IPS-18a (cell line): ENCODE results near the gene VWA3B.

Experiments used
- H3K27ac ChIP-seq: one replicate; pipeline ENCODE4 v1.5.1; 2013; ENCODE audit warnings: low read length
- H3K27me3 ChIP-seq: one replicate; pipeline ENCODE4 v1.6.1; 2013; ENCODE audit warnings: mild to moderate bottlenecking, low read length; ENCODE audit not compliant: control insufficient read depth, insufficient read depth
- H3K36me3 ChIP-seq: one replicate; pipeline ENCODE4 v1.6.1; 2013; ENCODE audit warnings: low read depth, low read length; ENCODE audit not compliant: control insufficient read depth
- H3K4me1 ChIP-seq: one replicate; pipeline ENCODE4 v1.6.1; 2013; ENCODE audit warnings: low read depth, low read length; ENCODE audit not compliant: control insufficient read depth
- H3K4me3 ChIP-seq: one replicate; pipeline ENCODE4 v1.5.1; 2013; ENCODE audit warnings: low read length
- H3K9ac ChIP-seq: one replicate; pipeline ENCODE4 v1.6.1; 2013; ENCODE audit warnings: mild to moderate bottlenecking, low read length, moderate library complexity
- H3K9me3 ChIP-seq: one replicate; pipeline ENCODE4 v1.6.1; 2013; ENCODE audit warnings: low read depth, low read length; ENCODE audit not compliant: control insufficient read depth

The VWA3B gene

GRCh38 chr2:98329549-98329948, 242.6 kb downstream of the VWA3B start:
- Histone ChIP-seq H3K27ac (no peak overlapping the region), H3K27me3 (peaks cover 4% of the 10 kb centered on the region), H3K9ac (no peak overlapping the region), H3K36me3 (no peaks in the 10 kb centered on the region), H3K4me1 (peaks cover 13% of the 10 kb centered on the region), H3K9me3 (peaks cover 7% of the 10 kb centered on the region), H3K4me3 (no peak overlapping the region)

DNA sequence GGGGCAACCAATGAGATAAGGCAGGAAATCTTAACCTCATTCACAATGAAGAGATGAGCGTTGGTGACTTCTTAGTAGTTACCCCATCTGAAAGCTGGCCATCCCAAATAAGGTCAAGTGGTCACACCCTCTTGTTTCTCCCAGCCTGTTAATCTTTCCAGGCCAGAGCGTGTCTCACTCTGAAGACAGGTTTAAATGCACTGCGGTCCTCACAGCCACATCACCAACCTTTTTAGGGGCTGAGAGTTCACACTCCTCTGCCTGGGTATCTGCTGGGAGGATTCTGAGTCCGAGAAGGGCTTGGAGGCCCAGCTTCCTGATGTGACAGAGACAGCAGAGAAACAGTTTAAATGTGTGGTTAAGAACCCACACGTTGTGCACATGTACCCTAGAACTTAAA, 246.0 kb downstream of the VWA3B start:
- Histone ChIP-seq H3K9me3 (peaks cover 6% of the 10 kb centered on the region), H3K4me1 (peaks cover 24% of the 10 kb centered on the region), H3K4me3 (no peak overlapping the region), H3K27ac (no peak overlapping the region), H3K36me3 (no peaks in the 10 kb centered on the region), H3K9ac (no peak overlapping the region), H3K27me3 (peaks cover 11% of the 10 kb centered on the region)

DNA sequence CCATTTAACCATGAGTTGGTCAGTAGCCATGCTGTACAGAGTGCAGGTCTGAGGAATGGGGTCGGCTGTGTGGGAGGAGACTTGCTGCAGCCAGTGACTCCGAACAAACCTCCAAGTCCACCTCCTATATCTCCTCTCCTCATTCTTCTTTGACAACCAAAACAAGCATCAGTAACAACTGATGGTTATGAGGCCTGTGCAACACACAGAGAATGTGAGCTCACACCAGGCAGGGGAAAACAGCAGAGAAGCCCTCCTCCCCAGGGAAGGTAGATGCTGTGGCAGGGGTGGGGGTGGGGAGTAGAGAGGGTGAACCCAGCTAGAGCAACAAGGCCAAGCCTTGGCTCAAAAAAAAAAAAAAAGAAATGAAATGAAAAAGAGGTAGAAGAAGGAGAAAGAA, 247.0 kb downstream of the VWA3B start:
- Histone ChIP-seq H3K4me1 (peaks cover 24% of the 10 kb centered on the region), H3K36me3 (no peaks in the 10 kb centered on the region), H3K9me3 (no peaks in the 10 kb centered on the region), H3K27ac (no peak overlapping the region), H3K27me3 (peaks cover 11% of the 10 kb centered on the region), H3K4me3 (peak overlapping the region; percentile 41), H3K9ac (peak overlapping the region; percentile 32)

DNA sequence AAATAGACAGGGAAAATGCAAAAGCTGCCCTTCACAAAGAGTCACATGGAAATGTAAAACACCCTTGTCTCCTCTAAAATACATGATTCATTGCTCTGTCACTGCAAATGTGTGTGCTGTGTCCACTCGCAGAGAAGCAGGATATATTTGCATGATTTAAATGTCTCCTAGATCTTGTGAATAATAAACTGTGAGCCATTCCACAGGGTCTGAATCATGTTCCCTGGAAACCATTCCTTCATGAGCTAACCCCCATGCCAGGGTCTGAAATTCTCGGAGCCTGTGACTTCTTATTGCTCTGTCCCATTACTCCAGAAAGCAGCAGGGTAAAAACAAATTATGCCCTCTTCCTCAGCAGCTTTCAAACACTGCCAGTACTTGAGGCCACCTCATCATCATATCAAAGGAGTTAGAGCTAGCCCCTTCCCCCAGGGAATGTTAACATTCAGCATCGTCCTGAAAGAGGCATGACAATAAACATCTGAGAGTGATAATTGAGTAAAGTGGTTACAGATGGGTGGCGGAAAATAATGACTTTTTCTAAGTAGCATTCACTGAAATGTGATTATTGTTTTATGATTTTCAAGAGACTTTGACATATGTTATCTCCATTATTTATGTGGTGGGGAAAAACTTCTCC, 247.6 kb downstream of the VWA3B start:
- Histone ChIP-seq H3K4me1 (peaks cover 24% of the 10 kb centered on the region), H3K4me3 (peak overlapping the region; percentile 41), H3K27ac (no peak overlapping the region), H3K36me3 (no peaks in the 10 kb centered on the region), H3K9ac (peak overlapping the region; percentile 32), H3K9me3 (no peaks in the 10 kb centered on the region), H3K27me3 (peaks cover 11% of the 10 kb centered on the region)

DNA sequence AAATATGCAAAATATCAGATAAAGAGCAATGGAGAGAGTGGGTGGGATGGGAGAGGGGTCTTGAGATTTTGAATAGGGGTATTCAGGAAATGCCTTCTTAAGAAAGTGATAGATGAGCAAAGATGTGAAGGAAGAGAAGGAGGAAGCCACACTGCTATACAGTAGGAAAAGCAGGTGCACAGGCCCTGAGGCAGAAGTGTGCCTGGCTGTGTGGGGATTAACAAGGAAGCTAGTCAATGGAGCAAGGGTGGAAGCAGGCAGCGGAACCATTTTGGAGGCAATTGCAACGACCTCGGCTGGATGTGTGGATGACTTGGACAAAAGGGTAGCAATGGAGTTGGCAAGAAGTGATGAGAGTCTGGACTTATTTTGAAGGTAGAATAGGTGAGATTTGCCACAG, 248.3 kb downstream of the VWA3B start:
- Histone ChIP-seq H3K4me1 (peaks cover 24% of the 10 kb centered on the region), H3K27me3 (peaks cover 11% of the 10 kb centered on the region), H3K9me3 (no peaks in the 10 kb centered on the region), H3K9ac (no peak overlapping the region), H3K4me3 (no peak overlapping the region), H3K36me3 (no peaks in the 10 kb centered on the region), H3K27ac (no peak overlapping the region)

DNA sequence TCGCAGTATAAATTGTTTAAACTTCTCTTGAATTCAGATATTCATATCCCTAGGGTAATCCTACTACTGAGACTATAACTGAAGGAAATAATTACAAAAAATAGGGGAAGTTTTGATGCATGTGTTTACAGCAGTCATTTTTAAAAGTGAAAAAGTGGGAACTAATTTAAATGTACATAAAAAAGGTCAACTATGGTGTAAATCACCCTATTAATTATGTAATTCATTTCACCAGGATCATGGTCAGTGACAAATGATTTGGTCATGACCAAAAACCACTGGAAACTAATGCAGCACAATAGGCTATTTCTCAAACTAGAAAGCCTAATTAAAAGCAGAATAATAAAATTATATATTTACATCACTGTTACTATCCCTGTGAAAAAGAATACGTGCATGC, 254.3 kb downstream of the VWA3B start:
- H3K36me3 ChIP-seq = no peaks in the 10 kb centered on the region
- no peaks in the 10 kb centered on the region for H3K4me1 ChIP-seq
- no peak overlapping the region for H3K9ac ChIP-seq
- no peak overlapping the region for H3K27ac ChIP-seq
- H3K9me3 ChIP-seq = no peaks in the 10 kb centered on the region
- H3K27me3 ChIP-seq = peaks cover 34% of the 10 kb centered on the region
- H3K4me3 ChIP-seq = no peak overlapping the region

- H3K4me3 ChIP-seq = no peak overlapping the region
- H3K9ac ChIP-seq = no peak overlapping the region
- H3K4me1 ChIP-seq = peaks cover 6% of the 10 kb centered on the region
- H3K27ac ChIP-seq = no peak overlapping the region
- no peaks in the 10 kb centered on the region for H3K9me3 ChIP-seq
- H3K27me3 ChIP-seq = peaks cover 55% of the 10 kb centered on the region
- H3K36me3 ChIP-seq = no peaks in the 10 kb centered on the region
These were observed 256.3 kb downstream of the VWA3B start for GRCh38 chr2:98343285-98343684.

DNA sequence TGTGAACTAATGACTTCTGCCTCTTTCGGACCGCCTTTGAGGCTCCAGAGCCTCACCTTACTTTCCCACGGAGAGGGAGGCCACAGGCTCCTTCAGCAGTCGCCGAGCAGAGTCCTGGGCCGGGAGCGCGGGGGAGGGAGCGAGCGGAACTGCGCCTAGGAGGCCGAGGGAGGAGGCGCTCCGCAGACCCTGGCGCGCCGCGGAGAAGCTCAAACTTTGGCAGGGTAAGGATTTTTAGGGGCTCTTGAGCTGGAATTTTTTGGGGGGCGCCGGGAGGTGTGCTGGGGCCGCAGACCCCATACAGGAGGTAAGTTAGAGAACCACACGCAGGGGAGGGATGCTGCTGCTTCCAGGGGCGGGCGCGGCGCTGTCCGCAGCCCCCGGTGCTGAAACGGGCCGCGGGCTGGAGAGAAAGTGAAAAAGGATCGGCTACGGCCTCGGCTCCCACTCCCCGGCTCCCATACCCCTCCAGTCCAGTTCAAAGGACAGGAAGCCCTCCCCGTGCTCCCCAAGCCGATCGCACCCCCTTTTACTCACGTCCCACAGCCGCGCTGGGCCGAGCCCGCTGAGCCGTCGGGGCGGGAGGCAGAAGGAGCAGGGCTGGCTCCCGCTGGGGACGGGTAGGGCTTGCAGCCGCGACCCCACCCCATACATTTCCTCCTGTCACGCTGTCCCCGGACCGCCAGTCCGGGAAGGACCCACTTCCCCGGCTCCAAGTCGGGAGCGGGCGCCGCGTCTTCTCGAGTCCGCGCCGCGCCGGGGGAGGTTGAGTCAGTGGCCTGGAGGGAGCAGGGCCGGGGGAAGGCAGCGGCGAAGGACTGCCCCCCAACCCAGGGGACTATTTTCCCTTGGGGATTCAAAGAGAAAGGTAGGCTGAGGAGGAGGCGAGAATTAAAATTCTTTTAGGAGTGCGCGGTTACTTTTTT, 259.6 kb downstream of the VWA3B start, which contains the start of gene CNGA3:
CNGA3 (plus strand) TSS at position 146 of the 926 bp plus-strand sequence. CDS start 23,520 bp downstream, outside the sequence.
- Histone ChIP-seq H3K4me3 (peak within 1 kb of the TSS; percentile 35), H3K36me3 (no peaks in the 10 kb centered on the region), H3K4me1 (peaks cover 9% of the 10 kb centered on the region), H3K9me3 (no peaks in the 10 kb centered on the region), H3K27ac (no peak within 1 kb of the TSS), H3K27me3 (peaks cover 72% of the 10 kb centered on the region), H3K9ac (no peak within 1 kb of the TSS)

- Histone ChIP-seq H3K4me1 (peaks cover 9% of the 10 kb centered on the region), H3K27me3 (peaks cover 72% of the 10 kb centered on the region), H3K9ac (no peak overlapping the region), H3K4me3 (peak overlapping the region; percentile 35), H3K36me3 (no peaks in the 10 kb centered on the region), H3K9me3 (no peaks in the 10 kb centered on the region), H3K27ac (no peak overlapping the region)
These were observed 260.5 kb downstream of the VWA3B start for GRCh38 chr2:98347298-98348065.

GRCh38 chr2:98348066-98348561, 261.1 kb downstream of the VWA3B start:
- Histone ChIP-seq H3K27ac (no peak overlapping the region), H3K36me3 (no peaks in the 10 kb centered on the region), H3K9ac (no peak overlapping the region), H3K4me3 (peak overlapping the region; percentile 35), H3K27me3 (peaks cover 67% of the 10 kb centered on the region), H3K9me3 (no peaks in the 10 kb centered on the region), H3K4me1 (peaks cover 9% of the 10 kb centered on the region)

- Histone ChIP-seq H3K27ac (no peak overlapping the region), H3K9ac (no peak overlapping the region), H3K36me3 (no peaks in the 10 kb centered on the region), H3K9me3 (no peaks in the 10 kb centered on the region), H3K27me3 (peaks cover 46% of the 10 kb centered on the region), H3K4me3 (no peak overlapping the region), H3K4me1 (peaks cover 9% of the 10 kb centered on the region)
These were observed 263.4 kb downstream of the VWA3B start for GRCh38 chr2:98350411-98350810.
